ENCODE measurements around the gene PANK4.

DNA sequence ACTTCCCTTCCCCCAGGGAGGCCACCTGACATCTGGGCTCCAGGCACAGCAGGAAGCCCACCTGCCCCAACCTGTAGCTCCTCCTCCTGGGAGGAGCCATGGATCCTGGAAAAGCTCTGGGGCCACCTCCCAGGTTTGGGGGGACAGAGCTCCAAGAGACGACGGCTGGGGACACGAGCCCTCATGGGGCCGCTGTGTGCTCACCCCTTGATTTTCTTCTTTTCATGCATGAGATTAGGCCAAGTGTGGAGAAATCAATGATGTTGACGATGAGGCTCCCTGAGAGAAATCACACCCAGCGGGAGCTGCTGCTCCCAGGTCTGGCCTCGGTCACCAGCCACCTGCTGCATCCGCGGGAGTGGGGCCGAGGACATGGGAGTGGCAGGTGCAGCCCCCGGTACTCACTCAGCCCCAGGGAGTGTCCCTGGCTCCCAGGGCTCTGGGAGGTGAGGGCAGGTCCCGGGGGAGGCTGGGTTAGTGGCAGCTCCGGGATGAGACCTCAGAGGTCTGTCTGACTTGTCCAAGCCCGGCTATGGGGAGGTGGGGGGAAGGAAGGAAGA lies 38.5 kb upstream of the PANK4 start:
- TF ChIP-seq, protein P1, sequence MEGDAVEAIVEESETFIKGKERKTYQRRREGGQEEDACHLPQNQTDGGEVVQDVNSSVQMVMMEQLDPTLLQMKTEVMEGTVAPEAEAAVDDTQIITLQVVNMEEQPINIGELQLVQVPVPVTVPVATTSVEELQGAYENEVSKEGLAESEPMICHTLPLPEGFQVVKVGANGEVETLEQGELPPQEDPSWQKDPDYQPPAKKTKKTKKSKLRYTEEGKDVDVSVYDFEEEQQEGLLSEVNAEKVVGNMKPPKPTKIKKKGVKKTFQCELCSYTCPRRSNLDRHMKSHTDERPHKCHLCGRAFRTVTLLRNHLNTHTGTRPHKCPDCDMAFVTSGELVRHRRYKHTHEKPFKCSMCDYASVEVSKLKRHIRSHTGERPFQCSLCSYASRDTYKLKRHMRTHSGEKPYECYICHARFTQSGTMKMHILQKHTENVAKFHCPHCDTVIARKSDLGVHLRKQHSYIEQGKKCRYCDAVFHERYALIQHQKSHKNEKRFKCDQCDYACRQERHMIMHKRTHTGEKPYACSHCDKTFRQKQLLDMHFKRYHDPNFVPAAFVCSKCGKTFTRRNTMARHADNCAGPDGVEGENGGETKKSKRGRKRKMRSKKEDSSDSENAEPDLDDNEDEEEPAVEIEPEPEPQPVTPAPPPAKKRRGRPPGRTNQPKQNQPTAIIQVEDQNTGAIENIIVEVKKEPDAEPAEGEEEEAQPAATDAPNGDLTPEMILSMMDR (IDR thresholded peaks at IDR 0.05; ENCODE audit: low read depth, low read length, poor library complexity, severe bottlenecking), result no peak
- TF ChIP-seq EZH2phosphoT487 (IDR thresholded peaks at IDR 0.05; ENCODE audit: borderline replicate concordance, low read length), result no peak

Data from DOHH2 (cell line).